ENCODE results near the gene CD300A.

GRCh38 chr17:74454197-74455024 is 12.0 kb upstream of the CD300A start:
- no peak for TF ChIP-seq POLR2AphosphoS5 (IDR thresholded peaks at IDR 0.05; ENCODE audit: low read depth, low read length)
- no peak for TF ChIP-seq POLR2A (IDR thresholded peaks at IDR 0.05; ENCODE audit: low read depth, low read length)
- TF ChIP-seq TAF1 (IDR thresholded peaks at IDR 0.05; ENCODE audit: low read depth, low read length): no peak
- no peak for TF ChIP-seq PAX5 (IDR thresholded peaks at IDR 0.05; ENCODE audit: insufficient read depth, low read length, severe bottlenecking)
